Erythroblast (primary cell): ENCODE data around the gene LHFPL6.

Experiments used
- DNase-seq, 2 experiments: peaks; one replicate each; lab custom pipeline; 2025; lab: John Stamatoyannopoulos, UW
- GATA1 ChIP-seq: IDR thresholded peaks from 2 replicates; pipeline ENCODE4 v1.6.1; 2011; ENCODE audit warnings: low read depth, mild to moderate bottlenecking, control low read depth, low read length, moderate library complexity
- POLR2A ChIP-seq: IDR thresholded peaks from 2 replicates; pipeline ENCODE4 v1.6.1; 2011; ENCODE audit warnings: mild to moderate bottlenecking, low read length

The LHFPL6 gene

GRCh38 chr13:39505151-39505550 is 97.8 kb downstream of the LHFPL6 start:
- no peak for TF ChIP-seq POLR2A
- no peak for TF ChIP-seq GATA1
- DNase-seq, result no peak

GRCh38 chr13:39503048-39503447 is 99.9 kb downstream of the LHFPL6 start:
- TF ChIP-seq POLR2A (no peak), GATA1 (no peak)
- no peak for DNase-seq

GRCh38 chr13:39501702-39502324 is 101.2 kb downstream of the LHFPL6 start:
- TF ChIP-seq GATA1, result no peak
- no peak for TF ChIP-seq POLR2A
- no peak for DNase-seq

GRCh38 chr13:39499604-39500003 is 103.4 kb downstream of the LHFPL6 start:
- no peak for DNase-seq
- no peak for TF ChIP-seq GATA1

GRCh38 chr13:39498471-39499114 is 104.4 kb downstream of the LHFPL6 start:
- DNase-seq, result no peak
- TF ChIP-seq POLR2A (no peak), GATA1 (no peak)

GRCh38 chr13:39496506-39496905 is 106.5 kb downstream of the LHFPL6 start:
- no peak for DNase-seq
- TF ChIP-seq POLR2A, result no peak
- no peak for TF ChIP-seq GATA1

GRCh38 chr13:39494633-39495032 is 108.4 kb downstream of the LHFPL6 start:
- TF ChIP-seq GATA1 (no peak), POLR2A (no peak)
- no peak for DNase-seq

- no peak for DNase-seq
- TF ChIP-seq GATA1, result no peak
These were observed 109.0 kb downstream of the LHFPL6 start for GRCh38 chr13:39494006-39494405.

- no peak for TF ChIP-seq GATA1
- TF ChIP-seq POLR2A, result no peak
- no peak for DNase-seq
These were observed 112.9 kb downstream of the LHFPL6 start for GRCh38 chr13:39490136-39490535.

GRCh38 chr13:39486758-39487157 is 116.2 kb downstream of the LHFPL6 start:
- TF ChIP-seq POLR2A (no peak), GATA1 (no peak)
- peak; percentile 2 to 54 for DNase-seq

- DNase-seq, result no peak
These were observed 117.7 kb downstream of the LHFPL6 start for GRCh38 chr13:39485314-39485700.

GRCh38 chr13:39484506-39485313 is 118.3 kb downstream of the LHFPL6 start:
- no peak for DNase-seq
- no peak for TF ChIP-seq GATA1
- TF ChIP-seq POLR2A, result no peak

More at GRCh38 chr13:39485314-39485700, 117.7 kb downstream of the LHFPL6 start:
- TF ChIP-seq POLR2A (no peak), GATA1 (no peak)

GRCh38 chr13:39483326-39483725 is 119.7 kb downstream of the LHFPL6 start:
- no peak for DNase-seq

GRCh38 chr13:39481491-39481890 is 121.5 kb downstream of the LHFPL6 start:
- TF ChIP-seq POLR2A (no peak), GATA1 (no peak)
- DNase-seq, result no peak

More at GRCh38 chr13:39483326-39483725, 119.7 kb downstream of the LHFPL6 start:
- TF ChIP-seq GATA1 (no peak), POLR2A (no peak)

- no peak for TF ChIP-seq GATA1
- no peak for TF ChIP-seq POLR2A
- no peak for DNase-seq
These were observed 128.4 kb downstream of the LHFPL6 start for GRCh38 chr13:39474600-39474999.

- DNase-seq, result no peak
- TF ChIP-seq GATA1 (no peak), POLR2A (no peak)
These were observed 133.3 kb downstream of the LHFPL6 start for GRCh38 chr13:39469676-39470075.
